Measurements from ENCODE around the gene ADAMTS1. TPM values are rescaled to one million over a fixed set of nuclear protein-coding genes. Genes with fewer than 3 reads are reported as not detected.

Gene ADAMTS1
- total RNA-seq, 1 donor from 2014 or later: 6.7 TPM

- no peak for DNase-seq (ENCODE audit: low spot score)
- Histone ChIP-seq H3K79me2 (ENCODE audit: low read depth) (no peaks in the 10 kb centered on the region), H3K36me3 (no peaks in the 10 kb centered on the region), H2AFZ (replicated peaks) (no peak overlapping the region), H3K9ac (no peak overlapping the region), H3K4me2 (no peak overlapping the region), H3F3A (ENCODE audit: low read depth) (no peaks in the 10 kb centered on the region), H4K20me1 (ENCODE audit: low read depth) (no peaks in the 10 kb centered on the region), H3K4me3 (no peak overlapping the region), H3K4me1 (no peaks in the 10 kb centered on the region), H3K27me3 (no peaks in the 10 kb centered on the region), H3K27ac (no peak overlapping the region), H3K9me3 (ENCODE audit: low read depth) (no peaks in the 10 kb centered on the region)
- no peaks in the 10 kb centered on the region for H3K27me3 Mint-ChIP-seq (ENCODE audit: insufficient read depth, low read depth)
- no peaks in the 10 kb centered on the region for H3K9me3 Mint-ChIP-seq
- no peak overlapping the region for H3K4me3 Mint-ChIP-seq
- H3K27ac Mint-ChIP-seq: no peak overlapping the region
- no peak for TF ChIP-seq CTCF (IDR thresholded peaks at IDR 0.05)
- TF ChIP-seq EZH2phosphoT487 (IDR thresholded peaks at IDR 0.05): no peak
- no peak for TF ChIP-seq EZH2 (IDR thresholded peaks at IDR 0.05)
- H3K4me1 Mint-ChIP-seq: no peaks in the 10 kb centered on the region
- H3K36me3 Mint-ChIP-seq: no peaks in the 10 kb centered on the region
Observed at GRCh38 chr21:26888256-26888655, 43.0 kb upstream of the ADAMTS1 start.

- Histone ChIP-seq H3K79me2 (ENCODE audit: low read depth) (no peaks in the 10 kb centered on the region), H3F3A (ENCODE audit: low read depth) (no peaks in the 10 kb centered on the region), H3K27ac (no peak overlapping the region), H3K4me3 (no peak overlapping the region), H3K4me2 (no peak overlapping the region), H3K36me3 (no peaks in the 10 kb centered on the region), H3K4me1 (no peaks in the 10 kb centered on the region), H3K27me3 (no peaks in the 10 kb centered on the region), H3K9me3 (ENCODE audit: low read depth) (no peaks in the 10 kb centered on the region), H3K9ac (no peak overlapping the region), H2AFZ (replicated peaks) (no peak overlapping the region), H4K20me1 (ENCODE audit: low read depth) (no peaks in the 10 kb centered on the region)
- H3K27me3 Mint-ChIP-seq (ENCODE audit: insufficient read depth, low read depth): no peaks in the 10 kb centered on the region
- no peak overlapping the region for H3K4me3 Mint-ChIP-seq
- no peaks in the 10 kb centered on the region for H3K9me3 Mint-ChIP-seq
- H3K4me1 Mint-ChIP-seq: no peaks in the 10 kb centered on the region
- no peak overlapping the region for H3K27ac Mint-ChIP-seq
- DNase-seq (ENCODE audit: low spot score): no peak
- H3K36me3 Mint-ChIP-seq: no peaks in the 10 kb centered on the region
- TF ChIP-seq EZH2 (IDR thresholded peaks at IDR 0.05) (no peak), CTCF (IDR thresholded peaks at IDR 0.05) (no peak), EZH2phosphoT487 (IDR thresholded peaks at IDR 0.05) (no peak)
Observed at GRCh38 chr21:26887251-26887650, 42.0 kb upstream of the ADAMTS1 start.

- no peaks in the 10 kb centered on the region for H3K9me3 ChIP-seq (ENCODE audit: low read depth)
- no peaks in the 10 kb centered on the region for H3K9me3 Mint-ChIP-seq
- H3K27me3 ChIP-seq: no peaks in the 10 kb centered on the region
- H3K4me1 Mint-ChIP-seq: no peaks in the 10 kb centered on the region
- no peak overlapping the region for H3K27ac Mint-ChIP-seq
- no peak overlapping the region for H3K4me2 ChIP-seq
- no peak overlapping the region for H3K4me3 ChIP-seq
- no peak for DNase-seq (ENCODE audit: low spot score)
- H3F3A ChIP-seq (ENCODE audit: low read depth): no peaks in the 10 kb centered on the region
- H4K20me1 ChIP-seq (ENCODE audit: low read depth): no peaks in the 10 kb centered on the region
- H3K79me2 ChIP-seq (ENCODE audit: low read depth): no peaks in the 10 kb centered on the region
- no peak overlapping the region for H3K4me3 Mint-ChIP-seq
- no peak overlapping the region for H3K9ac ChIP-seq
- no peak overlapping the region for H2AFZ ChIP-seq (replicated peaks)
- H3K4me1 ChIP-seq: no peaks in the 10 kb centered on the region
- no peaks in the 10 kb centered on the region for H3K36me3 ChIP-seq
- H3K27me3 Mint-ChIP-seq (ENCODE audit: insufficient read depth, low read depth): peaks cover 3% of the 10 kb centered on the region
- no peaks in the 10 kb centered on the region for H3K36me3 Mint-ChIP-seq
- no peak for TF ChIP-seq EZH2phosphoT487 (IDR thresholded peaks at IDR 0.05)
- TF ChIP-seq EZH2 (IDR thresholded peaks at IDR 0.05): no peak
- TF ChIP-seq CTCF (IDR thresholded peaks at IDR 0.05): no peak
- H3K27ac ChIP-seq: no peak overlapping the region
Observed at GRCh38 chr21:26884436-26884835, 39.2 kb upstream of the ADAMTS1 start.

Data from neural progenitor cell (in vitro differentiated cells).